CD8-positive, alpha-beta memory T cell (primary cell): ENCODE measurements around the gene SMAD5. TPM values are rescaled to one million over a fixed set of nuclear protein-coding genes. Genes with fewer than 3 reads are reported as not detected.

Experiments
- CTCF ChIA-PET: fragments of 350-600 bp; sonication (Branson Sonifier 250); formaldehyde crosslinking; loops from one replicate; lab custom pipeline; 2021; ENCODE audit warnings: antibody characterized with exemption; lab: Charles Lee
- POLR2A ChIA-PET: fragments of 350-600 bp; sonication (Branson Sonifier 250); formaldehyde crosslinking; loops from one replicate; lab custom pipeline; 2021; ENCODE audit warnings: antibody characterized with exemption; lab: Charles Lee
- DNase-seq, 5 donors: peaks; one replicate each; pipeline versions ENCODE4 v3.0.0 to v3.0.0-alpha.2; 2020 to 2022; ENCODE audit warnings: mixed read lengths in 1 of 5
- H3K27ac ChIP-seq: one replicate; pipeline ENCODE4 v1.7.0; 2013; ENCODE audit warnings: low read depth, mild to moderate bottlenecking, low read length, moderate library complexity
- H3K27me3 ChIP-seq: 2 replicates; pipeline ENCODE4 v1.7.0; 2013; ENCODE audit warnings: low read length, mild to moderate bottlenecking; ENCODE audit not compliant: insufficient read depth, poor library complexity, severe bottlenecking
- H3K36me3 ChIP-seq: 2 replicates; pipeline ENCODE4 v1.7.0; 2013; ENCODE audit warnings: mild to moderate bottlenecking, low read length, moderate library complexity; ENCODE audit not compliant: insufficient read depth
- H3K4me1 ChIP-seq: 2 replicates; pipeline ENCODE4 v1.7.0; 2013; ENCODE audit warnings: mild to moderate bottlenecking, low read length, moderate library complexity; ENCODE audit not compliant: insufficient read depth
- H3K4me3 ChIP-seq: 2 replicates; pipeline ENCODE4 v1.7.0; 2013; ENCODE audit warnings: mild to moderate bottlenecking, low read length
- H3K9me3 ChIP-seq: 2 replicates; pipeline ENCODE4 v1.7.0; 2013; ENCODE audit warnings: mild to moderate bottlenecking, low read length
- H3K27ac Mint-ChIP-seq, 8 donors: one replicate each; pipeline ENCODE4 v1.8.0; 2020 to 2021; ENCODE audit warnings: mixed read lengths in 8 of 8, mild to moderate bottlenecking in 6 of 8, inconsistent platforms in 3 of 8, moderate library complexity in 3 of 8
- H3K27me3 Mint-ChIP-seq, 2 donors: one replicate each; pipeline ENCODE4 v1.8.0; 2020 to 2021; ENCODE audit warnings: mixed read lengths in 2 of 2, mild to moderate bottlenecking in 1 of 2, moderate library complexity in 1 of 2
- H3K36me3 Mint-ChIP-seq, 3 donors: one replicate each; pipeline ENCODE4 v1.8.0; 2020 to 2021; ENCODE audit warnings: mixed read lengths in 3 of 3, inconsistent platforms in 1 of 3, mild to moderate bottlenecking in 1 of 3
- H3K4me1 Mint-ChIP-seq, 3 donors: one replicate each; pipeline ENCODE4 v1.8.0; 2020 to 2021; ENCODE audit warnings: mixed read lengths in 3 of 3, inconsistent platforms in 1 of 3, mild to moderate bottlenecking in 1 of 3
- H3K4me3 Mint-ChIP-seq, 7 donors: one replicate each; pipeline ENCODE4 v1.8.0; 2020 to 2021; ENCODE audit warnings: mixed read lengths in 7 of 7, mild to moderate bottlenecking in 6 of 7, moderate library complexity in 4 of 7, inconsistent platforms in 2 of 7
- H3K9me3 Mint-ChIP-seq, 5 donors: one replicate each; pipeline ENCODE4 v1.8.0; 2020 to 2022; ENCODE audit warnings: mixed read lengths in 5 of 5, mild to moderate bottlenecking in 3 of 5, moderate library complexity in 2 of 5, inconsistent platforms in 1 of 5
- polyA plus RNA-seq: library from polyadenylated mRNA; unstranded; fragments of 300-500 nt; fragmentation: Illumina TruSeq; gene quantifications from one replicate; pipeline ENCODE4 v1.2.3, GENCODE V29; 2021
- total RNA-seq, 2 experiments: library from RNA; stranded (reverse); gene quantifications; one replicate each; pipeline ENCODE4 v1.2.3, GENCODE V29; 2021

Gene SMAD5
- total and polyA plus RNA-seq, 3 experiments from 2014 or later, result 21.8 to 22.7 (median 21.9) TPM

GRCh38 chr5:136211282-136212040, 78.8 kb downstream of the SMAD5 start:
- no peaks in the 10 kb centered on the region for H3K36me3 ChIP-seq
- no peaks in the 10 kb centered on the region for H3K4me1 ChIP-seq
- H3K27ac ChIP-seq, result no peak overlapping the region
- ChIA-PET CTCF (interaction anchor here (0.7 to 1.5 kb wide), 7 partner anchors 11 to 323 kb away, joined by 3 to 7 read pairs (median 4); partner anchors contain the start of gene SMIM32), POLR2A (no interaction called here)
- peaks cover 5% of the 10 kb centered on the region for H3K27me3 ChIP-seq
- H3K9me3 ChIP-seq, result no peaks in the 10 kb centered on the region
- Mint-ChIP-seq H3K27ac (no peak overlapping the region), H3K27me3 (peaks cover 18 to 55% of the 10 kb centered on the region in 2 donors), H3K9me3 (peaks cover 0 to 1% (median 0%) of the 10 kb centered on the region in 5 donors), H3K4me3 (no peak overlapping the region), H3K4me1 (peaks cover 0 to 2% (median 0%) of the 10 kb centered on the region in 3 donors), H3K36me3 (no peaks in the 10 kb centered on the region)
- H3K4me3 ChIP-seq, result no peak overlapping the region
- no peak for DNase-seq

DNA sequence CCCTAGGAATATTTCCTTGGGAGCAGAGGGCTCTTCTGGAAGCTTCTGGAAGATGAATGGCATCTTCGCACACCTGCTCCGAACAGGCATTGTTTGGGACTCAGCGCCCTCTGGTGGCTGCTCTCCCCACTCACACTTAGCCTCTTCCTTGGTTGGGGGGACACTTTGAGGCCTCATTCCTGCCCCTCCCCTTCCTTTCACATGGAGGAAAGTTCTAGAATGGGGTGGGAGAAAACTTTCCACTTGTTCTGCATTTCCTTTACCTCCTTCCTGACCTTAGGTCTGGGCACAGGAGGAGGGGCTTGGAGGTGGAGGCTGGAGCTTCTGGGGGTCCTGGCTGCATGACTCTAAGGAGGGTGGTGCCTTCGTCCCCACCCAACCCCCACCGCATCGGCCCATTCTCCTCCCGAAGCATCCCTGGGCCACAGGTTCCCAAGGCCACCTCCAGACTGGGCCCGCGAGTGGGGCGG, 79.6 kb downstream of the SMAD5 start:
- peaks cover 0 to 3% (median 0%) of the 10 kb centered on the region in 5 donors for H3K9me3 Mint-ChIP-seq
- Histone ChIP-seq H3K4me3 (no peak overlapping the region), H3K27ac (no peak overlapping the region), H3K36me3 (no peaks in the 10 kb centered on the region), H3K27me3 (peaks cover 5% of the 10 kb centered on the region), H3K9me3 (no peaks in the 10 kb centered on the region), H3K4me1 (no peaks in the 10 kb centered on the region)
- CTCF ChIA-PET, result interaction anchor here (0.7 to 1.5 kb wide), 8 partner anchors 10 to 324 kb away, joined by 3 to 7 read pairs (median 4); partner anchors contain the start of gene SMIM32
- H3K4me1 Mint-ChIP-seq, result peaks cover 0 to 2% (median 0%) of the 10 kb centered on the region in 3 donors
- H3K4me3 Mint-ChIP-seq, result no peak overlapping the region
- DNase-seq, result peak in 4 of 5 donors; percentile 5 to 37 (median 19)
- H3K36me3 Mint-ChIP-seq, result no peaks in the 10 kb centered on the region
- POLR2A ChIA-PET, result no interaction called here
- peaks cover 18 to 62% of the 10 kb centered on the region in 2 donors for H3K27me3 Mint-ChIP-seq
- H3K27ac Mint-ChIP-seq, result no peak overlapping the region

DNA sequence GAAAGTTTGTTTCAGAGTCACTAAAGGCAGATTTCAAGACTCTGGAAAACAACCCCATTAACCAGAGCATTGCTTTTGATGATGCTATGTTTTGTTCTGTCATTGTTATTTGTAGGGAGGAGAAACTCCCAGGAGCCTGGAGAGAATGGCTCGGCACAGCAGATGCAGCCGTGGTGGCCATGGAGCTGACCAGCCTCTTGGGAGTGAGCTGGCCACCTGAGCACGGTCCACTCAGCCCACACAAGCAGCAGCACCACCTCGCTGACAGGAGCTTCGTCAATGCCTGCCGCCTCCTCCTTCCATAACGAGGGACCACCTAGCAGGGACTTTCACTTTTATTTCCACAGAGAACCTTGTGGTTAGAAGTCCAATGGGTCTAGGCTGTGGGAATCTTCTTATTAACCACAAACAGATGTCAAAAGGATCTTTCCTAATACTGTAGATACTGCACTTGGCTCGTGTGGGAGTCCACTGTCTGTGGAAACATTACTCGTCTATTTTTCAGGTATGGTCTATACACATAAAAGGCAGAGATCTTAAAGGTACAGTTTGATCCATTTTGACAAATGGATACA, 81.4 kb downstream of the SMAD5 start:
- Mint-ChIP-seq H3K4me1 (peaks cover 0 to 2% (median 0%) of the 10 kb centered on the region in 3 donors), H3K27ac (no peak overlapping the region), H3K27me3 (peaks cover 18 to 54% of the 10 kb centered on the region in 2 donors), H3K9me3 (peaks cover 0 to 3% (median 0%) of the 10 kb centered on the region in 5 donors), H3K36me3 (no peaks in the 10 kb centered on the region), H3K4me3 (no peak overlapping the region)
- no peaks in the 10 kb centered on the region for H3K9me3 ChIP-seq
- H3K4me3 ChIP-seq, result no peak overlapping the region
- no peaks in the 10 kb centered on the region for H3K4me1 ChIP-seq
- peaks cover 5% of the 10 kb centered on the region for H3K27me3 ChIP-seq
- no peak for DNase-seq
- CTCF ChIA-PET, result no interaction called here
- POLR2A ChIA-PET, result no interaction called here
- H3K27ac ChIP-seq, result no peak overlapping the region
- H3K36me3 ChIP-seq, result no peaks in the 10 kb centered on the region

DNA sequence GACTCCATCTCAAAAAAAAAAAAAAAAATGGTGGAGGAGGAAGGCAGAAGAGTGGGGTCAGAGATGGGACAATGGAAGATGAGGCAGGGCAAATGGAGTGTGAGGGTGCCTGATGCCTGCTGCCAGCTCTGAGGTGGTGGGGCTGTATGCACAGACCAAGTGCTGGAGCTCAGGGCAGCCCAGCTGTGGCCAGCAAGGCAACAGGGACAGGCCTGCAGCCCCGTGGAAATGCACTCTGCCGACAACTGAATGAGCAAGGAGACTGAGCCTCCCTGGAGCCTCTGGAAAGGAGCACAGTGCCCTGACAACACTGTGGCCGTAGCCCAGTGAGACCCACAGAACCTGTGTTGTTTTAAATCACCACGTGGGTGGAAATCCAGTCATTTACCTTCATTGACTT, 83.2 kb downstream of the SMAD5 start:
- H3K9me3 Mint-ChIP-seq, result peaks cover 6 to 15% (median 8%) of the 10 kb centered on the region in 5 donors
- ChIA-PET POLR2A (no interaction called here), CTCF (no interaction called here)
- no peaks in the 10 kb centered on the region for H3K4me1 ChIP-seq
- H3K4me1 Mint-ChIP-seq, result peaks cover 0 to 2% (median 0%) of the 10 kb centered on the region in 3 donors
- no peak overlapping the region for H3K27ac ChIP-seq
- peaks cover 12 to 44% of the 10 kb centered on the region in 2 donors for H3K27me3 Mint-ChIP-seq
- H3K27ac Mint-ChIP-seq, result no peak overlapping the region
- no peaks in the 10 kb centered on the region for H3K9me3 ChIP-seq
- H3K27me3 ChIP-seq, result peaks cover 5% of the 10 kb centered on the region
- no peak overlapping the region for H3K4me3 Mint-ChIP-seq
- H3K36me3 ChIP-seq, result no peaks in the 10 kb centered on the region
- H3K36me3 Mint-ChIP-seq, result no peaks in the 10 kb centered on the region
- DNase-seq, result no peak
- H3K4me3 ChIP-seq, result no peak overlapping the region

DNA sequence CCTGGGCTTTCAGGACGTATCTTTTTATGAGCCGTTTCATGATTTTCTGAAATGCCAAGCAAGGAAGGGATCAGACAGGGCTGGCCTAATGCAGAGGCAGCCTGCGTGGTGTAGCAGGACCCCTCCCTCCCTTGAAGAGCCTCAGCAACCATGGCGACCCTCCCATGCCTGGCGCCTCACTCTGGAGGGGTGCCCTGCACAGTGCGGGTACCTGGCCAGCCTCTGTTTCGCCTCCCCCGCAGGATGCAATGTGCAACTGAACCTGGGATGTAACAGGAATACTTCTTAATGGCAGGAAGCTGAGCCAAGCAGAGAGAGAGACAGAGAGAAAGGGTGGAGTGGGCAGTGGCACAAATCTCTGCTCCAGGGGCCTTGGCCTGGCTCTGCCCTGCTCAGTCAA, 83.6 kb downstream of the SMAD5 start:
- Mint-ChIP-seq H3K4me3 (no peak overlapping the region), H3K9me3 (peaks cover 8 to 18% (median 8%) of the 10 kb centered on the region in 5 donors), H3K36me3 (no peaks in the 10 kb centered on the region), H3K27ac (no peak overlapping the region), H3K27me3 (peaks cover 14 to 41% of the 10 kb centered on the region in 2 donors), H3K4me1 (peaks cover 0 to 2% (median 0%) of the 10 kb centered on the region in 3 donors)
- Histone ChIP-seq H3K36me3 (no peaks in the 10 kb centered on the region), H3K27me3 (peaks cover 5% of the 10 kb centered on the region), H3K9me3 (no peaks in the 10 kb centered on the region), H3K4me1 (no peaks in the 10 kb centered on the region), H3K27ac (no peak overlapping the region), H3K4me3 (no peak overlapping the region)
- ChIA-PET POLR2A (no interaction called here), CTCF (no interaction called here)
- no peak for DNase-seq

GRCh38 chr5:136221340-136221739, 88.7 kb downstream of the SMAD5 start:
- Histone ChIP-seq H3K9me3 (no peaks in the 10 kb centered on the region), H3K27me3 (no peaks in the 10 kb centered on the region), H3K4me1 (no peaks in the 10 kb centered on the region), H3K4me3 (no peak overlapping the region), H3K27ac (no peak overlapping the region), H3K36me3 (no peaks in the 10 kb centered on the region)
- Mint-ChIP-seq H3K27me3 (peaks cover 7 to 20% of the 10 kb centered on the region in 2 donors), H3K27ac (no peak overlapping the region), H3K36me3 (peaks cover 0 to 2% (median 0%) of the 10 kb centered on the region in 3 donors), H3K4me1 (no peaks in the 10 kb centered on the region), H3K4me3 (no peak overlapping the region), H3K9me3 (peaks cover 8 to 22% (median 12%) of the 10 kb centered on the region in 5 donors)
- ChIA-PET CTCF (no interaction called here), POLR2A (no interaction called here)
- DNase-seq, result no peak

- Mint-ChIP-seq H3K27me3 (peaks cover 7 to 22% of the 10 kb centered on the region in 2 donors), H3K9me3 (peaks cover 8 to 22% (median 10%) of the 10 kb centered on the region in 5 donors), H3K27ac (no peak overlapping the region), H3K4me1 (no peaks in the 10 kb centered on the region), H3K36me3 (peaks cover 0 to 2% (median 0%) of the 10 kb centered on the region in 3 donors), H3K4me3 (no peak overlapping the region)
- no peak for DNase-seq
- Histone ChIP-seq H3K4me1 (no peaks in the 10 kb centered on the region), H3K36me3 (no peaks in the 10 kb centered on the region), H3K4me3 (no peak overlapping the region), H3K27me3 (no peaks in the 10 kb centered on the region), H3K27ac (no peak overlapping the region), H3K9me3 (no peaks in the 10 kb centered on the region)
- POLR2A ChIA-PET, result no interaction called here
- CTCF ChIA-PET, result interaction anchor here (1.2 kb wide), 2 partner anchors 11 to 13 kb away, joined by 3 to 4 read pairs; no protein-coding TSS in a partner anchor
Observed at GRCh38 chr5:136222580-136223235, 90.1 kb downstream of the SMAD5 start.
